Large intestine (tissue), 3 donors: Measurements from ENCODE around the gene FMO2. TPM values are rescaled to one million over a fixed set of nuclear protein-coding genes. Genes with fewer than 3 reads are reported as not detected.

Experiments used
- DNase-seq, 2 donors: peaks; one replicate each; pipeline versions ENCODE4 v3.0.0 to v3.0.0-alpha.2; 2013
- H3K27ac ChIP-seq: one replicate; pipeline ENCODE4 v1.5.1; 2013; ENCODE audit warnings: low read length
- H3K27me3 ChIP-seq: 2 replicates; pipeline ENCODE4 v1.6.1; 2013; ENCODE audit warnings: low read length; ENCODE audit not compliant: control insufficient read depth, insufficient read depth
- H3K36me3 ChIP-seq: 2 replicates; pipeline ENCODE4 v1.6.1; 2013; ENCODE audit warnings: low read length; ENCODE audit not compliant: control insufficient read depth, insufficient read depth
- H3K4me1 ChIP-seq: one replicate; pipeline ENCODE4 v1.6.1; 2013; ENCODE audit warnings: low read length; ENCODE audit not compliant: control insufficient read depth, insufficient read depth
- H3K4me3 ChIP-seq: one replicate; pipeline ENCODE4 v1.5.1; 2013; ENCODE audit warnings: low read length
- H3K9me3 ChIP-seq: one replicate; pipeline ENCODE4 v1.6.1; 2013; ENCODE audit warnings: mild to moderate bottlenecking, low read depth, low read length, moderate library complexity; ENCODE audit not compliant: control insufficient read depth
- WGBS: methylation state at CpG from one replicate; pipeline ENCODE4 v1.1.5; 2013; ENCODE audit warnings: low lambda C conversion rate; ENCODE audit not compliant: insufficient coverage; 5-methylcytosine and 5-hydroxymethylcytosine counted together
- polyA plus RNA-seq: library from polyadenylated mRNA; unstranded; fragments of 120-200 nt; gene quantifications from one replicate; pipeline ENCODE4 v1.2.1, GENCODE V29; 2013

The FMO2 gene
- polyA plus RNA-seq, 1 donor: 0.28 TPM

GRCh38 chr1:171256940-171257606, 72.0 kb downstream of the FMO2 start:
- WGBS: no CpG with 5 or more reads among the region's 8 CpGs
- Histone ChIP-seq H3K9me3 (no peaks in the 10 kb centered on the region), H3K27ac (peak overlapping the region; percentile 93), H3K36me3 (peaks cover 18% of the 10 kb centered on the region), H3K27me3 (no peaks in the 10 kb centered on the region), H3K4me1 (peaks cover 61% of the 10 kb centered on the region), H3K4me3 (no peak overlapping the region)
- peak; percentile 91 to 96 for DNase-seq

GRCh38 chr1:171257607-171258076, 72.5 kb downstream of the FMO2 start:
- no peaks in the 10 kb centered on the region for H3K9me3 ChIP-seq
- H3K27ac ChIP-seq: peak overlapping the region; percentile 93
- H3K4me1 ChIP-seq: peaks cover 55% of the 10 kb centered on the region
- DNase-seq: peak in 1 of 2 donors; percentile 77
- H3K4me3 ChIP-seq: no peak overlapping the region
- peaks cover 18% of the 10 kb centered on the region for H3K36me3 ChIP-seq
- WGBS: no CpG with 5 or more reads among the region's 5 CpGs
- H3K27me3 ChIP-seq: no peaks in the 10 kb centered on the region

- Histone ChIP-seq H3K27me3 (no peaks in the 10 kb centered on the region), H3K27ac (peak overlapping the region; percentile 93), H3K36me3 (peaks cover 22% of the 10 kb centered on the region), H3K4me1 (peaks cover 49% of the 10 kb centered on the region), H3K9me3 (no peaks in the 10 kb centered on the region), H3K4me3 (no peak overlapping the region)
- no CpG with 5 or more reads among the region's 3 CpGs for WGBS
- DNase-seq: no peak
These were observed 73.3 kb downstream of the FMO2 start for GRCh38 chr1:171258429-171258828.

GRCh38 chr1:171258943-171259342, 73.8 kb downstream of the FMO2 start:
- peaks cover 26% of the 10 kb centered on the region for H3K36me3 ChIP-seq
- no peaks in the 10 kb centered on the region for H3K27me3 ChIP-seq
- H3K9me3 ChIP-seq: no peaks in the 10 kb centered on the region
- no peak for DNase-seq
- H3K4me3 ChIP-seq: no peak overlapping the region
- 100% methylated on average over 1 of the region's 2 CpGs for WGBS
- H3K27ac ChIP-seq: peak overlapping the region; percentile 93
- peaks cover 46% of the 10 kb centered on the region for H3K4me1 ChIP-seq

Other genes starting within 250 kb of the FMO2 start
- not detected for gene MROH9, start 249.8 kb upstream of the FMO2 start, polyA plus RNA-seq
- gene FMO3, start 94.4 kb upstream of the FMO2 start, polyA plus RNA-seq: 0.19 TPM
- 123 TPM for gene FMO1, start 63.2 kb downstream of the FMO2 start, polyA plus RNA-seq
- 27.1 TPM for gene FMO4, start 128.9 kb downstream of the FMO2 start, polyA plus RNA-seq